SK-N-SH treated with all-trans-retinoic acid at 6 μM for 48 hours (cell line): ENCODE measurements around the gene GLI2.

Experiments used
- ATAC-seq: fragments of 200-7000 bp; cut with Tn5 transposase; 3 replicates; pipeline ENCODE4 v1.9.1; 2020; ENCODE audit warnings: mild to moderate bottlenecking, moderate library complexity
- ARNTL ChIP-seq: fragments of 450-650 bp; formaldehyde crosslinking; IDR thresholded peaks from 2 replicates; pipeline ENCODE4 v1.5.0; 2020; ENCODE audit warnings: low read depth, mild to moderate bottlenecking, moderate library complexity, borderline replicate concordance
- CREB5 ChIP-seq: fragments of 250-450 bp; sonication (Bioruptor Pico); IDR thresholded peaks from 2 replicates; pipeline ENCODE4 v1.5.1; 2020; ENCODE audit warnings: low read depth, mild to moderate bottlenecking, moderate library complexity
- CSDC2 ChIP-seq: fragments of 250-450 bp; sonication (Bioruptor Pico); IDR thresholded peaks from 2 replicates; pipeline ENCODE4 v1.5.0; 2020; ENCODE audit warnings: mild to moderate bottlenecking, moderate library complexity
- CSRNP3 ChIP-seq: fragments of 250-450 bp; sonication (Bioruptor Pico); IDR thresholded peaks from 2 replicates; pipeline ENCODE4 v1.5.1; 2021; ENCODE audit warnings: mild to moderate bottlenecking, moderate library complexity
- GLIS3 ChIP-seq: fragments of 250-450 bp; sonication (Bioruptor Pico); IDR thresholded peaks from 2 replicates; pipeline ENCODE4 v1.5.0; 2020; ENCODE audit warnings: mild to moderate bottlenecking, moderate library complexity
- ISL1 ChIP-seq: fragments of 250-450 bp; sonication (Bioruptor Pico); IDR thresholded peaks from 2 replicates; pipeline ENCODE4 v2.1.2; 2022; ENCODE audit warnings: mild to moderate bottlenecking, moderate library complexity
- PATZ1 ChIP-seq: fragments of 250-450 bp; sonication (Bioruptor Pico); IDR thresholded peaks from 2 replicates; pipeline ENCODE4 v1.8.0; 2020; ENCODE audit warnings: mild to moderate bottlenecking, moderate library complexity, borderline replicate concordance
- POU6F1 ChIP-seq: fragments of 250-450 bp; sonication (Bioruptor Pico); IDR thresholded peaks from 2 replicates; pipeline ENCODE4 v1.8.0; 2021; ENCODE audit warnings: low read depth, mild to moderate bottlenecking, moderate library complexity, borderline replicate concordance
- PPARA ChIP-seq: fragments of 250-450 bp; sonication (Bioruptor Pico); IDR thresholded peaks from 2 replicates; pipeline ENCODE4 v1.5.0; 2020; ENCODE audit warnings: mild to moderate bottlenecking, borderline replicate concordance
- RARB ChIP-seq: fragments of 250-450 bp; sonication (Bioruptor Pico); IDR thresholded peaks from 2 replicates; pipeline ENCODE4 v1.8.0; 2021; ENCODE audit warnings: mild to moderate bottlenecking, moderate library complexity
- SNAI2 ChIP-seq: fragments of 250-450 bp; sonication (Bioruptor Pico); IDR thresholded peaks from 2 replicates; pipeline ENCODE4 v1.5.0; 2020; ENCODE audit warnings: mild to moderate bottlenecking, moderate library complexity
- TCF4 ChIP-seq: fragments of 250-450 bp; sonication (Bioruptor Pico); IDR thresholded peaks from 2 replicates; pipeline ENCODE4 v1.8.0; 2021; ENCODE audit warnings: mild to moderate bottlenecking, moderate library complexity, borderline replicate concordance
- TOX ChIP-seq: fragments of 250-450 bp; sonication (Bioruptor Pico); IDR thresholded peaks from 2 replicates; pipeline ENCODE4 v1.8.0; 2021; ENCODE audit warnings: mild to moderate bottlenecking, moderate library complexity, borderline replicate concordance
- TSHZ2 ChIP-seq: fragments of 250-450 bp; sonication (Bioruptor Pico); IDR thresholded peaks from 2 replicates; pipeline ENCODE4 v1.5.0; 2020; ENCODE audit warnings: mild to moderate bottlenecking, moderate library complexity
- ZC3H10 ChIP-seq: fragments of 250-450 bp; sonication (Bioruptor Pico); IDR thresholded peaks from 2 replicates; pipeline ENCODE4 v1.5.1; 2021; ENCODE audit warnings: mild to moderate bottlenecking, moderate library complexity
- ZFP3 ChIP-seq: fragments of 250-450 bp; sonication (Bioruptor Pico); IDR thresholded peaks from 2 replicates; pipeline ENCODE4 v1.5.0; 2020; ENCODE audit warnings: mild to moderate bottlenecking, moderate library complexity
- ZFP30 ChIP-seq: fragments of 450-650 bp; formaldehyde crosslinking; IDR thresholded peaks from 2 replicates; pipeline ENCODE4 v1.5.0; 2022; ENCODE audit warnings: mild to moderate bottlenecking, moderate library complexity
- ZNF565 ChIP-seq: fragments of 450-650 bp; formaldehyde crosslinking; conservative IDR thresholded peaks from 2 replicates; pipeline ENCODE4 v1.5.0; 2020; ENCODE audit warnings: low read depth, mild to moderate bottlenecking, moderate library complexity
- ZNF70 ChIP-seq: fragments of 450-650 bp; formaldehyde crosslinking; IDR thresholded peaks from 2 replicates; pipeline ENCODE4 v1.5.0; 2020; ENCODE audit warnings: mild to moderate bottlenecking, moderate library complexity
- ZNF8 ChIP-seq: fragments of 450-650 bp; formaldehyde crosslinking; IDR thresholded peaks from 2 replicates; pipeline ENCODE4 v1.5.0; 2020; ENCODE audit warnings: mild to moderate bottlenecking, moderate library complexity

The GLI2 gene

GRCh38 chr2:120687210-120687609 is 48.5 kb upstream of the GLI2 start:
- TF ChIP-seq ZNF8 (no peak), PATZ1 (no peak), PPARA (CRISPR knock-in tag) (no peak), TOX (CRISPR knock-in tag) (no peak), CREB5 (no peak), ZFP3 (CRISPR knock-in tag) (no peak), ISL1 (CRISPR knock-in tag) (no peak), POU6F1 (no peak), TSHZ2 (CRISPR knock-in tag) (no peak), CSRNP3 (no peak), GLIS3 (CRISPR knock-in tag) (no peak), ZNF70 (CRISPR knock-in tag) (no peak), TCF4 (CRISPR knock-in tag) (no peak), RARB (CRISPR knock-in tag) (no peak), ZNF565 (CRISPR knock-in tag) (no peak), ARNTL (no peak), ZFP30 (CRISPR knock-in tag) (no peak)
- no peak for ATAC-seq

GRCh38 chr2:120690521-120690920 is 45.1 kb upstream of the GLI2 start:
- ATAC-seq, result no peak

More at GRCh38 chr2:120690521-120690920, 45.1 kb upstream of the GLI2 start:
- no peak for TF ChIP-seq CSDC2 (CRISPR knock-in tag)
- TF ChIP-seq ZC3H10 (CRISPR knock-in tag), result no peak
- no peak for TF ChIP-seq POU6F1
- TF ChIP-seq ZNF565 (CRISPR knock-in tag), result no peak
- no peak for TF ChIP-seq SNAI2 (CRISPR knock-in tag)
- no peak for TF ChIP-seq PPARA (CRISPR knock-in tag)
- TF ChIP-seq ISL1 (CRISPR knock-in tag), result no peak
- no peak for TF ChIP-seq ZNF8
- no peak for TF ChIP-seq ZFP3 (CRISPR knock-in tag)
